ENCODE data around the gene ATF1. TPM values are rescaled to one million over a fixed set of nuclear protein-coding genes. Genes with fewer than 3 reads are reported as not detected.
A peak's percentile ranks its signal among the peaks of the same experiment; 100 is the strongest.
"Not testable (repeated sequence)": the region's sequence is repeated elsewhere in the genome, so short reads cannot be mapped to it uniquely, and the experiment has no call there.

The ATF1 gene
- total RNA-seq, 1 donor from 2014 or later, result 37.1 TPM

DNA sequence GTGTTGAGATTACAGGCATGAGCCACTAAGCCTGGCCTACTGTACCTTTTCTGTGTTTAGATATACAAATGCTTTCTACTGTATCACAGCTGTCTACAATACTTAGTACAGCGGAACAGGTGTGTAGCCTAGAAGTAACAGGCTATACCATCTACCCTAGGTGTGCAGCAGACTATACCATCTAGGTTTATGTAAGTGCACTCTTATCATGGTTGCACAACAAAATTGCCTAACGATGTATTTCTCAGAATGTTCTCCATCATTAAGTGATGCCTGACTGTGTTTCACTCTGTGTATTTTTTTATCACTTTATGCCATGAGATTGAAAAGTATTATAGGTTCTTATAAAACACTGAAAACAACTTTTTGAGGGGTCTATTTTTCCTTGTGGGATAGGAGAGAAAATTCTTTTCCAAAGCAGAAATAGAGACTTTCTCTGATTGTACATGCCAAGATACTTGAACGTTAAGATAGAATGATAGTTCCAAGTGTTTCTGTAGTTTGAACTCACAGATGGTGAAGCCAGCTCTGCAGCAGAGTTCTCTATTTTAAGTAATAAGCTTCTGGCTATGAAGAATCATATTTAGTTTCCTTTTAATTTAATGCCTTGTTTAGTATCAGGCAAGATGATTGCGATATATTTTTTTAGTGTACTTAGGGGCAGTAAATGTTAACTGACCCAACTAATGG, 95.9 kb downstream of the ATF1 start:
- DNase-seq (ENCODE audit: low spot score), result no peak

DNA sequence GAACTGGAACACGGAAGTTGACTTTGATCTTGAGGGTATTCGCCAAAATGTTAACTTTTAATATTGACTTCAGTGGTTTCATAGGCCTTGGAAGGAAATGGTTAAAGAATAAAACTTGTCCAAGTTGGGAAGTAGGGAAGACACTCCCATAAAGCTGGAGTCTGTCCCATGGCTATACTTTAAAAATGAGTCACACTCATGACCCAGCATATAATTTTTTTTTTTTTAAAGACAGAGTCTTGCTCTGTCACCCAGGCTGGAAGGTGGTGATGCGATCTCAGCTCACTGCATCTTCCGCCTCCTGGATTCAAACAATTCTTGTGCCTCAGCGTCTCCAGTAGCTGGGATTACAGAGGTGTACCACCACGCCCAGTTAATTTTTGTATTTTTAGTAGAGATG, 98.4 kb downstream of the ATF1 start:
- DNase-seq (ENCODE audit: low spot score), result peak; percentile 47

DNA sequence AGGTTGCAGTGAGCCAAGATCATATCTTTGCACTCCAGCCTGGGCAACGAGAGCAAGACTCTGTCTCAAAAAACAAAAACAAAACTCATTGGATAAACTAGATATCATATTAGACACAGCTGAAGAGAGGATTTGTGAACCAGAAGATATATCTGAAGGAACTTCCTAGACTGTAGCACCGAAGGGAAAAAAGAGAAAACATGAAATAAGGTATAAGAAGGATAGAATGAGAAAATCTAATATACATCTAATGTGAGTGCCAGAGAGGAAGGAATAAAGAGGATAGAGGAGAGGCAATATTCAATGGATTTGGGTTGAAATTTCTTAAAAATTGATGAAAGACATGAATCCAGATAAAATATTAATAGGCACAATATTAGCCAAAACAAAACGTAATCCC, 101.4 kb downstream of the ATF1 start:
- no peak for DNase-seq (ENCODE audit: low spot score)

DNA sequence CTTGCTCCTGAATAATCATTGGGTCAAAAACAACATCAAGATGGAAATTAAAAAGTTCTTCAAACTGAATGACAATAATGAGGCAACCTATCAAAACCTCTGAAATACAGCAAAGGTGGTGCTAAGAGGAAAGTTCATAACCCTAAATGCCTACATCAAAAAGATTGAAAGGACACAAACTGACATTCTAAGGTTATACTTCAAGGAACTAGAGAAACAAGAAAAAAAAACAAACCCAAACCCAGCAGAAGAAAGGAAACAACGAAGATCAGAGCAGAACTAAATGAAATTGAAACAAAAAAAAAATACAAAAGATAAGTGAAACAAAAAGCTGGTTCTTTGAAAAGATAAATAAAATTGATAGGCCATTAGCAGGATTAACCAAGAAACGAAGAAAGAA, 105.0 kb downstream of the ATF1 start:
- DNase-seq (ENCODE audit: low spot score), result not testable (repeated sequence)

Other genes starting within 250 kb of the ATF1 start
- gene TMPRSS12, start 78.8 kb downstream of the ATF1 start, total RNA-seq (ENCODE audit: insufficient read depth, low replicate concordance), result 1.9 TPM
- not detected for gene HIGD1C, start 188.4 kb downstream of the ATF1 start, total RNA-seq (ENCODE audit: insufficient read depth, low replicate concordance)

All from umbilical cord (tissue), 2 donors.